HepG2 (cell line): ENCODE results near the gene CENPB. TPM values are rescaled to one million over a fixed set of nuclear protein-coding genes. Genes with fewer than 3 reads are reported as not detected.

Experiments
- AGO1 ChIP-seq: fragments of 200-400 bp; formaldehyde crosslinking; IDR thresholded peaks from 2 replicates; pipeline ENCODE4 v1.6.1; 2017; ENCODE audit warnings: mild to moderate bottlenecking, low read depth, low read length, moderate library complexity; ENCODE audit not compliant: poor library complexity, severe bottlenecking
- CENPX ChIP-seq: sonication (generic); formaldehyde crosslinking; IDR thresholded peaks from 2 replicates; pipeline ENCODE4 v1.9.0; 2021; ENCODE audit warnings: mild to moderate bottlenecking, missing genetic modification reagents, moderate library complexity
- EP300 ChIP-seq, 3 experiments: sonication (generic) in 1 of 3; formaldehyde crosslinking in 1 of 3; IDR thresholded peaks; 2 replicates each; pipeline versions ENCODE4 v1.5.1 to v1.6.1; 2011 to 2020; ENCODE audit warnings: low read depth in 2 of 3, low read length in 2 of 3, borderline replicate concordance in 1 of 3, improper control_type of control experiment in 1 of 3, mild to moderate bottlenecking in 1 of 3, missing genetic modification reagents in 1 of 3, moderate library complexity in 1 of 3
- GABPA ChIP-seq, 2 experiments: IDR thresholded peaks; 2 replicates each; pipeline ENCODE4 v1.6.1; 2011 to 2016; ENCODE audit warnings: low read depth in 2 of 2, low read length in 1 of 2, missing biosample characterization in 1 of 2, missing genetic modification characterization in 1 of 2
- MAX ChIP-seq: IDR thresholded peaks from 2 replicates; pipeline ENCODE4 v1.6.1; 2012; ENCODE audit warnings: inconsistent platforms
- NFIB ChIP-seq: sonication (generic); formaldehyde crosslinking; IDR thresholded peaks from 2 replicates; pipeline ENCODE4 v1.9.0; 2021; ENCODE audit warnings: missing genetic modification reagents, mild to moderate bottlenecking, borderline replicate concordance
- RERE ChIP-seq: IDR thresholded peaks from 2 replicates; pipeline ENCODE4 v1.6.1; 2016; ENCODE audit warnings: low read depth, missing genetic modification reagents, missing compliant biosample characterization
- RFX3 ChIP-seq: IDR thresholded peaks from 2 replicates; pipeline ENCODE4 v1.6.1; 2016; ENCODE audit warnings: missing biosample characterization, missing genetic modification reagents
- ZFAT ChIP-seq: sonication (generic); formaldehyde crosslinking; conservative IDR thresholded peaks from 2 replicates; pipeline ENCODE4 v1.8.1; 2023; ENCODE audit warnings: missing genetic modification reagents, inconsistent platforms
- ZNF263 ChIP-seq: sonication (generic); formaldehyde crosslinking; IDR thresholded peaks from 2 replicates; pipeline ENCODE4 v1.4.0; 2020; ENCODE audit warnings: missing genetic modification reagents
- ZNF335 ChIP-seq: sonication (generic); formaldehyde crosslinking; IDR thresholded peaks from 2 replicates; pipeline ENCODE4 v1.4.0; 2020; ENCODE audit warnings: missing genetic modification reagents
- ZNF788 ChIP-seq: sonication (generic); formaldehyde crosslinking; IDR thresholded peaks from 2 replicates; pipeline ENCODE4 v1.5.0; 2020; ENCODE audit warnings: mild to moderate bottlenecking, missing genetic modification reagents, borderline replicate concordance
- polyA plus RNA-seq, 8 experiments: library from polyadenylated mRNA; depleted of rRNA in 3 of 8; stranded (reverse) in 7 of 8; unstranded in 1 of 8; fragments of >200 nt; fragmentation: Illumina TruSeq in 4 of 8; extraction: Trizol in 4 of 8; gene quantifications; 2 replicates each; pipeline versions ENCODE4 v1.2.1 to v1.2.3, GENCODE V29; 2011 to 2016; ENCODE audit warnings: low read depth in 4 of 8, missing spikeins in 1 of 8, mixed read lengths in 1 of 8; ENCODE audit not compliant: insufficient read depth in 1 of 8
- total RNA-seq, 5 experiments: library from RNA; depleted of rRNA; stranded (reverse); fragments of >200 nt; fragmentation: Illumina TruSeq; extraction: Trizol; gene quantifications; 2 replicates each; pipeline ENCODE4 v1.2.3, GENCODE V29; 2016; ENCODE audit warnings: low read depth in 1 of 5
- TF ChIP-seq, protein P1 (sequence below): sonication (generic); formaldehyde crosslinking; IDR thresholded peaks from 2 replicates; pipeline ENCODE4 v1.4.0; 2020; ENCODE audit warnings: low read depth, mild to moderate bottlenecking, missing genetic modification reagents
- TF ChIP-seq, protein P2 (sequence below): sonication (generic); formaldehyde crosslinking; IDR thresholded peaks from 2 replicates; pipeline ENCODE4 v1.5.1; 2020; ENCODE audit warnings: missing genetic modification reagents, mild to moderate bottlenecking, borderline replicate concordance

CENPB gene
- total and polyA plus RNA-seq, 2 of the 13 experiments (the other 11 are each of a cell fraction or from before 2014, with no cell fraction given): 10.4 to 54.5 TPM

DNA sequence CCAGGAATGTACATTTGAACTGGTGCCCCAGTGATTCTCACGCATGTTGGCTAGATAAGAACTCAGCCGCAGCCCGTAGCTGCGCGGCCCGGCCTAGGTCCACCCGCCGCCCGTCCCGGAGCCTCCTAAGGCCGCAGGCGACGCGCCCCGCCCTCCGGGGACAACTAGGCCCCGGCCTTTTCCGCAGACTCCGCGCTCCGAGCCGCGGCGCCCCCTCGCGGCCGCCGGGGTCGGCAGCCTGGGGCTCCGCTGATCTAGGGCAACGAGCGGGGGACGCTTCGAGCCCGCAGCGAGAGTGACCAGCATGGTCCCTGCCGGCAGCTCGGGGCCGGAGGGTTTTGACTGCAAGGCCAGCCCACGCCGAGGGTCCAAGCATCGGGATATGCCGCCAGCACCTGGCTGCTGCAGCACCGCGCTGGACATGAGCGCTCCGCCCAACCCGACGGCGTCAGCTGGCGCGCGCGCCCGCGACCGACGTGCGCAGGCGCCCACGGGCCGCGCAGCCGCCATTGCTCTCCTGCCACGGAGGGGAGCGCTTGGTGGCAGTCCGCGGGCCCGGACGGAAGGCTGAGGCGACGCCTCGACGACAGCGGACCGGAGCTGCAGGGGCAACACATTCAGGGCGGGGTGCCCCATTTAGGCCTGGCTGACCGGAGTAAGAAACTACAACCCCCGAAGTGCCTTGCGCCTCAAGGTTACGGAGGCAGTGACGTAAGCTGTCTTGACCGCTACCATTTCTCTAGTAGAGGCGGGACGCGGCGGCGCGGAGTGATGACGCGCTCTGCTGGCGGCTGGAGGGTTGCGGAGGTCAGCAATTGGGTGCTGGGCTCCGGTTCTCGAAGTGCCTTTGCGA is 33.7 kb upstream of the CENPB start, which contains the start of gene AP5S1 (continued):
- TF ChIP-seq GABPA (IDR thresholded peaks at IDR 0.05; ENCODE audit: low read depth, low read length): no peak
- peak; percentile 84 for TF ChIP-seq GABPA (CRISPR knock-in tag; IDR thresholded peaks at IDR 0.05; ENCODE audit: low read depth)
- TF ChIP-seq, protein P1, sequence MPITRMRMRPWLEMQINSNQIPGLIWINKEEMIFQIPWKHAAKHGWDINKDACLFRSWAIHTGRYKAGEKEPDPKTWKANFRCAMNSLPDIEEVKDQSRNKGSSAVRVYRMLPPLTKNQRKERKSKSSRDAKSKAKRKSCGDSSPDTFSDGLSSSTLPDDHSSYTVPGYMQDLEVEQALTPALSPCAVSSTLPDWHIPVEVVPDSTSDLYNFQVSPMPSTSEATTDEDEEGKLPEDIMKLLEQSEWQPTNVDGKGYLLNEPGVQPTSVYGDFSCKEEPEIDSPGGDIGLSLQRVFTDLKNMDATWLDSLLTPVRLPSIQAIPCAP (CRISPR knock-in tag): peak; percentile 75; the same call in 1 of the 2 replicates
- TF ChIP-seq ZFAT (CRISPR knock-in tag): peak; percentile 93
- peak; percentile 32 for TF ChIP-seq RERE (CRISPR knock-in tag)
- TF ChIP-seq ZNF335 (CRISPR knock-in tag): peak; percentile 86
- TF ChIP-seq RFX3 (CRISPR knock-in tag): no peak
- peak in 1 of 2 experiments; percentile 54; a peak in 2 of 4 replicates for TF ChIP-seq EP300 (IDR thresholded peaks at IDR 0.05; ENCODE audit: low read depth in 2 of 2, low read length in 2 of 2)
- TF ChIP-seq EP300 (CRISPR knock-in tag; IDR thresholded peaks at IDR 0.05; ENCODE audit: borderline replicate concordance): no peak; the same call in 1 of the 2 replicates
- TF ChIP-seq MAX: peak; percentile 90
- TF ChIP-seq AGO1: peak; percentile 85
- peak; percentile 44 for TF ChIP-seq ZNF263
- no peak for TF ChIP-seq CENPX (CRISPR knock-in tag)
- TF ChIP-seq ZNF788 (CRISPR knock-in tag): peak; percentile 92
- no peak for TF ChIP-seq NFIB
- TF ChIP-seq, protein P2, sequence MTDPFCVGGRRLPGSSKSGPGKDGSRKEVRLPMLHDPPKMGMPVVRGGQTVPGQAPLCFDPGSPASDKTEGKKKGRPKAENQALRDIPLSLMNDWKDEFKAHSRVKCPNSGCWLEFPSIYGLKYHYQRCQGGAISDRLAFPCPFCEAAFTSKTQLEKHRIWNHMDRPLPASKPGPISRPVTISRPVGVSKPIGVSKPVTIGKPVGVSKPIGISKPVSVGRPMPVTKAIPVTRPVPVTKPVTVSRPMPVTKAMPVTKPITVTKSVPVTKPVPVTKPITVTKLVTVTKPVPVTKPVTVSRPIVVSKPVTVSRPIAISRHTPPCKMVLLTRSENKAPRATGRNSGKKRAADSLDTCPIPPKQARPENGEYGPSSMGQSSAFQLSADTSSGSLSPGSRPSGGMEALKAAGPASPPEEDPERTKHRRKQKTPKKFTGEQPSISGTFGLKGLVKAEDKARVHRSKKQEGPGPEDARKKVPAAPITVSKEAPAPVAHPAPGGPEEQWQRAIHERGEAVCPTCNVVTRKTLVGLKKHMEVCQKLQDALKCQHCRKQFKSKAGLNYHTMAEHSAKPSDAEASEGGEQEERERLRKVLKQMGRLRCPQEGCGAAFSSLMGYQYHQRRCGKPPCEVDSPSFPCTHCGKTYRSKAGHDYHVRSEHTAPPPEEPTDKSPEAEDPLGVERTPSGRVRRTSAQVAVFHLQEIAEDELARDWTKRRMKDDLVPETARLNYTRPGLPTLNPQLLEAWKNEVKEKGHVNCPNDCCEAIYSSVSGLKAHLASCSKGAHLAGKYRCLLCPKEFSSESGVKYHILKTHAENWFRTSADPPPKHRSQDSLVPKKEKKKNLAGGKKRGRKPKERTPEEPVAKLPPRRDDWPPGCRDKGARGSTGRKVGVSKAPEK (CRISPR knock-in tag): peak; percentile 90; the same call in 1 of the 2 replicates
